ENCODE results near the gene GSN. TPM values are rescaled to one million over a fixed set of nuclear protein-coding genes. Genes with fewer than 3 reads are reported as not detected.

GSN gene
- total and polyA plus RNA-seq, 3 experiments from 2014 or later, result 4.1 to 6.3 (median 4.2) TPM

- H3K27ac Mint-ChIP-seq, result peak overlapping the region; percentile 84 to 98 (median 96)
- Histone ChIP-seq H3K9me3 (ENCODE audit: low read length) (no peaks in the 10 kb centered on the region), H3K27ac (ENCODE audit: low read depth, low read length) (no peak overlapping the region), H3K4me1 (ENCODE audit: insufficient read depth, low read length) (peaks cover 46% of the 10 kb centered on the region), H3K4me3 (ENCODE audit: low read length) (peak overlapping the region; percentile 86), H3K36me3 (ENCODE audit: insufficient read depth, low read length) (no peaks in the 10 kb centered on the region), H3K27me3 (ENCODE audit: insufficient read depth, low read length, poor library complexity, severe bottlenecking) (no peaks in the 10 kb centered on the region)
- no peak for DNase-seq
- POLR2A ChIA-PET, result interaction anchor here (0.7 to 1.6 kb wide), 4 partner anchors 14 to 251 kb away, joined by 3 to 16 read pairs (median 4); no protein-coding TSS in a partner anchor
- peaks cover 0 to 38% (median 3%) of the 10 kb centered on the region in 3 donors for H3K36me3 Mint-ChIP-seq
- H3K4me1 Mint-ChIP-seq, result peaks cover 76 to 85% (median 84%) of the 10 kb centered on the region in 3 donors
- H3K27me3 Mint-ChIP-seq, result peaks cover 0 to 2% of the 10 kb centered on the region in 2 donors
- CTCF ChIA-PET, result interaction anchor here (3.8 kb wide), 1 partner anchor 48 kb away, joined by 30 read pairs; no protein-coding TSS in a partner anchor
- H3K4me3 Mint-ChIP-seq, result peak overlapping the region; percentile 92 to 99 (median 95)
- no peaks in the 10 kb centered on the region for H3K9me3 Mint-ChIP-seq
These were observed 100.2 kb downstream of the GSN start for GRCh38 chr9:121368138-121368522.

GRCh38 chr9:121368745-121369144 lies 100.8 kb downstream of the GSN start:
- POLR2A ChIA-PET, result interaction anchor here (0.6 to 1.6 kb wide), 6 partner anchors 11 to 252 kb away, joined by 3 to 16 read pairs (median 6); no protein-coding TSS in a partner anchor
- Mint-ChIP-seq H3K36me3 (peaks cover 0 to 38% (median 3%) of the 10 kb centered on the region in 3 donors), H3K27me3 (peaks cover 0 to 2% of the 10 kb centered on the region in 2 donors), H3K4me1 (peaks cover 74 to 84% (median 83%) of the 10 kb centered on the region in 3 donors), H3K4me3 (peak overlapping the region; percentile 92 to 99 (median 95)), H3K27ac (peak overlapping the region; percentile 93 to 98 (median 96)), H3K9me3 (no peaks in the 10 kb centered on the region)
- H3K27ac ChIP-seq (ENCODE audit: low read depth, low read length), result peak overlapping the region; percentile 83
- peak overlapping the region; percentile 86 for H3K4me3 ChIP-seq (ENCODE audit: low read length)
- peaks cover 45% of the 10 kb centered on the region for H3K4me1 ChIP-seq (ENCODE audit: insufficient read depth, low read length)
- CTCF ChIA-PET, result interaction anchor here (0.9 to 3.8 kb wide), 3 partner anchors 11 to 48 kb away, joined by 3 to 30 read pairs (median 11); no protein-coding TSS in a partner anchor
- no peaks in the 10 kb centered on the region for H3K27me3 ChIP-seq (ENCODE audit: insufficient read depth, low read length, poor library complexity, severe bottlenecking)
- no peaks in the 10 kb centered on the region for H3K9me3 ChIP-seq (ENCODE audit: low read length)
- DNase-seq, result peak in 3 of 5 donors; percentile 5 to 51 (median 6)
- H3K36me3 ChIP-seq (ENCODE audit: insufficient read depth, low read length), result no peaks in the 10 kb centered on the region

DNA sequence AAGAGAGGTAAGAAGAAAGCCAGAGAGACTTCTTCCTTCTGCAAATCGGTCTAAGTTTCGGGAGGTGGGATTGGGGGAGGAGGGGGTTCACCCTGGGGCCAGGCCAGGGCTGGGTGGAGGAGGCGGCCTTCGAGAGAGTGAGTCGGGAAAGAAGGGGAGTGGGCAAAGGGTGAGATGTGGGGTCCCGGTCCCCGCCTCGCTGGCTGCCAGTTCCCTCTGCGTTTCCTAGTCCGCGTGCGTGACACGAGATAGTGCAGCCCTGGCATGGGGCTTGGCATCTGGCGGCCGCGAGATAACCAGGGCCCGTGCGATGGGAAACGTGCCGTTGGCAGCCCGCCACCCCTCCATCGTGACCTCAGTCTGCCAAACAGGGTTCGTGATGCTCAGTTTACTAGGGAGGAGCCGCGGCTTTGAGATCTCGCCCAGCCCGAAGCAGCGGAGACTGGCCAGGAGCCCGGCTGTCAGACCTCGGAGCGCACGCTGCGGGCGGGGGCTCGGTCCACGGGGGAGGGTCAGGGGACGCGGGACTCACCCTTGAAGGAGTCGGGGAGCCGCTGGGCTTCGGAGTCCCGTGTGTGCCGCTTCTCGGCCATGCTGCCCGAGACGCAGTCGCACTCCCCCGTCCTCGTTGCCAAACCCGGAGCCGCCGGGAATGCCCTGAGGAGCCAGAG lies 101.8 kb downstream of the GSN start, which contains the start of gene STOM:
STOM (minus strand) TSS at position 656 of the 671 bp plus-strand sequence; CDS start at position 593, 63 bp downstream.
- CTCF ChIA-PET, result interaction anchor here (0.9 to 3.8 kb wide), 3 partner anchors 12 to 49 kb away, joined by 3 to 30 read pairs (median 11); no protein-coding TSS in a partner anchor
- H3K4me1 ChIP-seq (ENCODE audit: insufficient read depth, low read length), result peaks cover 37% of the 10 kb centered on the region
- H3K36me3 ChIP-seq (ENCODE audit: insufficient read depth, low read length), result no peaks in the 10 kb centered on the region
- Mint-ChIP-seq H3K27ac (peak within 1 kb of the TSS; percentile 93 to 98 (median 96)), H3K27me3 (peaks cover 0 to 2% of the 10 kb centered on the region in 2 donors), H3K36me3 (peaks cover 0 to 37% (median 0%) of the 10 kb centered on the region in 3 donors), H3K9me3 (no peaks in the 10 kb centered on the region), H3K4me1 (peaks cover 64 to 75% (median 74%) of the 10 kb centered on the region in 3 donors), H3K4me3 (peak within 1 kb of the TSS; percentile 92 to 99 (median 95))
- H3K9me3 ChIP-seq (ENCODE audit: low read length), result no peaks in the 10 kb centered on the region
- H3K27me3 ChIP-seq (ENCODE audit: insufficient read depth, low read length, poor library complexity, severe bottlenecking), result no peaks in the 10 kb centered on the region
- H3K4me3 ChIP-seq (ENCODE audit: low read length), result peak within 1 kb of the TSS; percentile 86
- peak in 4 of 5 donors; percentile 58 to 88 (median 70) for DNase-seq
- POLR2A ChIA-PET, result interaction anchor here (0.6 to 1.6 kb wide), 4 partner anchors 12 to 39 kb away, joined by 3 to 16 read pairs (median 11); no protein-coding TSS in a partner anchor
- H3K27ac ChIP-seq (ENCODE audit: low read depth, low read length), result peak within 1 kb of the TSS; percentile 83

GRCh38 chr9:121371495-121372061 lies 103.6 kb downstream of the GSN start:
- Histone ChIP-seq H3K4me1 (ENCODE audit: insufficient read depth, low read length) (peaks cover 32% of the 10 kb centered on the region), H3K4me3 (ENCODE audit: low read length) (no peak overlapping the region), H3K27ac (ENCODE audit: low read depth, low read length) (no peak overlapping the region), H3K36me3 (ENCODE audit: insufficient read depth, low read length) (no peaks in the 10 kb centered on the region), H3K27me3 (ENCODE audit: insufficient read depth, low read length, poor library complexity, severe bottlenecking) (no peaks in the 10 kb centered on the region), H3K9me3 (ENCODE audit: low read length) (no peaks in the 10 kb centered on the region)
- DNase-seq, result no peak
- POLR2A ChIA-PET, result interaction anchor here (0.5 to 1.5 kb wide), 3 partner anchors 13 to 39 kb away, joined by 4 to 5 read pairs (median 5); no protein-coding TSS in a partner anchor
- Mint-ChIP-seq H3K4me1 (peaks cover 49 to 62% (median 56%) of the 10 kb centered on the region in 3 donors), H3K36me3 (peaks cover 0 to 23% (median 0%) of the 10 kb centered on the region in 3 donors), H3K27me3 (peaks cover 0 to 2% of the 10 kb centered on the region in 2 donors), H3K27ac (peak overlapping the region; percentile 64 to 96 (median 94)), H3K4me3 (peak overlapping the region; percentile 57 to 99 (median 92)), H3K9me3 (no peaks in the 10 kb centered on the region)
- CTCF ChIA-PET, result interaction anchor here (1.3 to 12.5 kb wide), 3 partner anchors 14 to 51 kb away, joined by 3 to 204 read pairs (median 4); no protein-coding TSS in a partner anchor

DNA sequence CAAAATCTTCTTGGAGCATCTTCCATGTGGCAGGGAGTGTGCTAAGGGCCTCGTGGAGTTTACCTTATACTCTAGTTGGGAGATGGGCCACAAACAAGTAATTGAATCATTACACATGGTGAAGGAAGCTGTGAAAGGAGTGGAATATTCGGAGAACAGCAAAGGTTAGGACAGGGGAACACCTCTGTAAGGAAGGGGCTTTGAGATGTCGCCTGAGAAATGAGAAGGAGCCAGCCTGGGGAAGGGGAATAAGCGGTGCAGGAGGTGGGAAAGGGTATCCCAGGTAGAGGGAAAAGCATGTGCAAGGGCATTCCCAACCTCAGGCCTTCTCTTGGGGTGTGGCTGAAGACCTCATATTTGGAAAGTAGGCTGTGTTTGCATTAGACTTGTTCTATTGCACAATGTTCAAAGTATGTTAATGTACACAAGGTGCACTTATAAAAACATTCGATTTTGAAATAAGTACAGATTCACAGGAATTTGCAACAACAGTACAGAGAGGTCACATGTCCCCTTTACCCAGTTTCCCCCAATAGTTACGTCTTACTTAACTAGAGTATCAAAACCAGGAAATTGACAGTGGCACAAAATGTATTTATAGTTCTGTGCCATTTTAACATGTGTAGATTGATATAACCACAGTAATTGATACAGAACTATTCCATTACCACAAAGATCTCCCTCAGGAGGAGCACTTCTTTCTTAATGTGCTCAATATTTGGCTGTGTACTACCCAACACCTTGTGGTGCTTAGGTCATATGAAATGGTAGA lies 104.5 kb downstream of the GSN start:
- no peak for DNase-seq
- no peak overlapping the region for H3K4me3 ChIP-seq (ENCODE audit: low read length)
- Mint-ChIP-seq H3K27ac (peak overlapping the region; percentile 15 to 95 (median 48)), H3K27me3 (peaks cover 0 to 2% of the 10 kb centered on the region in 2 donors), H3K4me3 (peak overlapping the region in 5 of 7 donors; percentile 9 to 97 (median 16)), H3K4me1 (peaks cover 41 to 53% (median 48%) of the 10 kb centered on the region in 3 donors), H3K36me3 (peaks cover 0 to 18% (median 0%) of the 10 kb centered on the region in 3 donors), H3K9me3 (no peaks in the 10 kb centered on the region)
- ChIA-PET POLR2A (interaction anchor here (0.5 to 1.5 kb wide), 4 partner anchors 14 to 40 kb away, joined by 4 to 5 read pairs (median 4); no protein-coding TSS in a partner anchor), CTCF (interaction anchor here (1.1 to 12.5 kb wide), 3 partner anchors 18 to 52 kb away, joined by 3 to 204 read pairs (median 3); no protein-coding TSS in a partner anchor)
- no peaks in the 10 kb centered on the region for H3K9me3 ChIP-seq (ENCODE audit: low read length)
- no peaks in the 10 kb centered on the region for H3K36me3 ChIP-seq (ENCODE audit: insufficient read depth, low read length)
- peaks cover 23% of the 10 kb centered on the region for H3K4me1 ChIP-seq (ENCODE audit: insufficient read depth, low read length)
- no peak overlapping the region for H3K27ac ChIP-seq (ENCODE audit: low read depth, low read length)
- H3K27me3 ChIP-seq (ENCODE audit: insufficient read depth, low read length, poor library complexity, severe bottlenecking), result no peaks in the 10 kb centered on the region

- no peaks in the 10 kb centered on the region for H3K27me3 ChIP-seq (ENCODE audit: insufficient read depth, low read length, poor library complexity, severe bottlenecking)
- POLR2A ChIA-PET, result interaction anchor here (1.1 to 1.3 kb wide), 2 partner anchors 19 to 53 kb away, joined by 4 to 6 read pairs; no protein-coding TSS in a partner anchor
- peak overlapping the region in 6 of 8 donors; percentile 15 to 95 (median 48) for H3K27ac Mint-ChIP-seq
These were observed 105.2 kb downstream of the GSN start for GRCh38 chr9:121373011-121373729.

More at GRCh38 chr9:121373011-121373729, 105.2 kb downstream of the GSN start:
- CTCF ChIA-PET, result interaction anchor here (1.1 to 12.5 kb wide), 3 partner anchors 19 to 52 kb away, joined by 3 to 204 read pairs (median 3); no protein-coding TSS in a partner anchor
- Mint-ChIP-seq H3K9me3 (peaks cover 0 to 4% (median 0%) of the 10 kb centered on the region in 5 donors), H3K4me1 (peaks cover 33 to 46% (median 40%) of the 10 kb centered on the region in 3 donors), H3K27me3 (peaks cover 0 to 2% of the 10 kb centered on the region in 2 donors), H3K4me3 (peak overlapping the region in 1 of 7 donors; percentile 97), H3K36me3 (peaks cover 0 to 14% (median 0%) of the 10 kb centered on the region in 3 donors)
- H3K27ac ChIP-seq (ENCODE audit: low read depth, low read length), result no peak overlapping the region
- no peak overlapping the region for H3K4me3 ChIP-seq (ENCODE audit: low read length)
- H3K36me3 ChIP-seq (ENCODE audit: insufficient read depth, low read length), result no peaks in the 10 kb centered on the region
- H3K9me3 ChIP-seq (ENCODE audit: low read length), result no peaks in the 10 kb centered on the region
- DNase-seq, result no peak
- peaks cover 19% of the 10 kb centered on the region for H3K4me1 ChIP-seq (ENCODE audit: insufficient read depth, low read length)
